Brain microvascular endothelial cell (primary cell): ENCODE data around the gene POLE.

Experiments used
- DNase-seq: peaks from one replicate; pipeline ENCODE4 v3.0.0-alpha.2; 2020
- H3K27ac ChIP-seq: fragments of 250-450 bp; sonication (Bioruptor Pico); 2 replicates; pipeline ENCODE4 v1.5.1; 2020; ENCODE audit warnings: mild to moderate bottlenecking, moderate library complexity
- H3K27me3 ChIP-seq: fragments of 250-450 bp; sonication (Bioruptor Pico); replicated peaks from 2 replicates; pipeline ENCODE4 v1.5.1; 2020; ENCODE audit warnings: mild to moderate bottlenecking
- H3K36me3 ChIP-seq: fragments of 250-450 bp; sonication (Bioruptor Pico); replicated peaks from 2 replicates; pipeline ENCODE4 v1.5.1; 2020; ENCODE audit warnings: mild to moderate bottlenecking
- H3K4me3 ChIP-seq: 2 replicates; pipeline ENCODE4 v1.5.1; 2011; ENCODE audit warnings: low read depth, mild to moderate bottlenecking, control low read depth, low read length, moderate library complexity
- in situ Hi-C: cut with HindIII; loops from 2 replicates; pipeline ENCODE4 v1.10.0; 2017; ENCODE audit warnings: low sequenced_read_pairs, low pct_ligation_motif_present
- TF ChIP-seq, protein P1 (sequence below): IDR thresholded peaks from 2 replicates; pipeline ENCODE4 v1.5.1; 2011; ENCODE audit warnings: low read depth, mild to moderate bottlenecking, moderate library complexity, low read length, control low read depth, inconsistent platforms; ENCODE audit errors: missing control alignments

POLE gene

DNA sequence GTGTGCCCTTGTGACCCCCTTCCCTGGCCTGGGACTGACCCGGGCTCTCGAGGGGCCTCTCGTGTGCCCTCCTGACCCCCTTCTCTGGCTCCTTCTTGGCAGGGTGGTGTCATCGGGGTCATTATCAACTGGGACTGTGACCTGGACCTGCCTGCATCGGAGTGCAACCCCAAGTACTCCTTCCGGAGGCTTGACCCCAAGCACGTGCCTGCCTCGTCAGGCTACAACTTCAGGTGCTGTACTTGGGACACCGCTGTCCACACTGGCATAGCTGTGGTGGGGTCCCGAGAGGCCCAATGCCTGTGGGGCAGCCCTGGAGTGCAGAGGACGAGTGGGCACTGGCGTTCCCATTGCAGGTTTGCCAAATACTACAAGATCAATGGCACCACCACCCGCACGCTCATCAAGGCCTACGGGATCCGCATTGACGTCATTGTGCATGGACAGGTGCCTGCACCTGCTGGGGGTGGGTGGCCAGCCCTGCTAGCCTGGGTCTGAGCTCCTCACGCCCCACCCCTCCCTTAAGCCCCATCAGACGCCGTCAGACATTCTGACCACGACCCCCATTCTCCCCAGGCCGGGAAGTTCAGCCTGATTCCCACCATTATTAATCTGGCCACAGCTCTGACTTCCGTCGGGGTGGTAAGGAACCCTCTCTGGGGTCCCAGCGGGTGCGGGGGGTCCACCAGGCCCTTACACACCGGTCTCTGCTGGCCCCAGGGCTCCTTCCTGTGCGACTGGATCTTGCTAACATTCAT is 66.1 kb downstream of the POLE start:
- TF ChIP-seq, protein P1, sequence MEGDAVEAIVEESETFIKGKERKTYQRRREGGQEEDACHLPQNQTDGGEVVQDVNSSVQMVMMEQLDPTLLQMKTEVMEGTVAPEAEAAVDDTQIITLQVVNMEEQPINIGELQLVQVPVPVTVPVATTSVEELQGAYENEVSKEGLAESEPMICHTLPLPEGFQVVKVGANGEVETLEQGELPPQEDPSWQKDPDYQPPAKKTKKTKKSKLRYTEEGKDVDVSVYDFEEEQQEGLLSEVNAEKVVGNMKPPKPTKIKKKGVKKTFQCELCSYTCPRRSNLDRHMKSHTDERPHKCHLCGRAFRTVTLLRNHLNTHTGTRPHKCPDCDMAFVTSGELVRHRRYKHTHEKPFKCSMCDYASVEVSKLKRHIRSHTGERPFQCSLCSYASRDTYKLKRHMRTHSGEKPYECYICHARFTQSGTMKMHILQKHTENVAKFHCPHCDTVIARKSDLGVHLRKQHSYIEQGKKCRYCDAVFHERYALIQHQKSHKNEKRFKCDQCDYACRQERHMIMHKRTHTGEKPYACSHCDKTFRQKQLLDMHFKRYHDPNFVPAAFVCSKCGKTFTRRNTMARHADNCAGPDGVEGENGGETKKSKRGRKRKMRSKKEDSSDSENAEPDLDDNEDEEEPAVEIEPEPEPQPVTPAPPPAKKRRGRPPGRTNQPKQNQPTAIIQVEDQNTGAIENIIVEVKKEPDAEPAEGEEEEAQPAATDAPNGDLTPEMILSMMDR = no peak
- Histone ChIP-seq H3K27ac (no peak overlapping the region), H3K4me3 (no peak overlapping the region), H3K36me3 (no peaks in the 10 kb centered on the region), H3K27me3 (peaks cover 32% of the 10 kb centered on the region)
- in situ Hi-C loops = no loop called here
- no peak for DNase-seq

DNA sequence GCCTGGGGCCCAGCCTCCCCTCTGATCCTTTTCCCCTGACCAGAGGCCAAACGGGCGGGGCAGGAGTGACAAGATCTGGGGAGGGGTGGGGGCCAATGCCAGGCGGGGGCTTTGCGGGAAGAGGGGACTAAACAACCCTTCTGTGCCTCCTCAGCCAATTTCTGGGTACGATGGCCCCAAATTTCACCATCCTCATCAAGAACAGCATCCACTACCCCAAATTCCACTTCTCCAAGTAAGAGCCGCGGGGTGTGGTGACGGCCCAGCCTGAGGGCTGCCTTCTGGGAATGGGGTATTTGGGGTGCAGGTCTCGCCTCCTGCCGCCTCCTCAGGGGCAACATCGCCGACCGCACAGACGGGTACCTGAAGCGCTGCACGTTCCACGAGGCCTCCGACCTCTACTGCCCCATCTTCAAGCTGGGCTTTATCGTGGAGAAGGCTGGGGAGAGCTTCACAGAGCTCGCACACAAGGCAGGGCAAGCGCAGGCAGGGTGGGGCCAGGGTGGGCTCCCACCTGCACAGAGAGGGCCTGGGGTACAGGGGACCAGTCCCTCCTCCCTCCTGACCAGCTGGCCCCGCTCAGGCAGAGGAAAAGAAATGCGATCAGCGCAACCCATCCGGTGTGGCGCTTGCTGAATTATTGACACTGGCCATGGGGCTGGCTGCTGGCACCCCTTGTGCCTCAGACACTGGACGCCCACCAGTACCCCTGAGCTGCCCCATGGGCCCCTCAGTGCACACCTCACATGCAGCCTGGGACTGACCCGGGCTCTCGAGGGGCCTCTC is 66.8 kb downstream of the POLE start:
- Histone ChIP-seq H3K36me3 (no peaks in the 10 kb centered on the region), H3K27ac (no peak overlapping the region), H3K4me3 (no peak overlapping the region), H3K27me3 (peaks cover 40% of the 10 kb centered on the region)
- DNase-seq = no peak
- in situ Hi-C loops = no loop called here
- TF ChIP-seq, protein P1 = no peak

DNA sequence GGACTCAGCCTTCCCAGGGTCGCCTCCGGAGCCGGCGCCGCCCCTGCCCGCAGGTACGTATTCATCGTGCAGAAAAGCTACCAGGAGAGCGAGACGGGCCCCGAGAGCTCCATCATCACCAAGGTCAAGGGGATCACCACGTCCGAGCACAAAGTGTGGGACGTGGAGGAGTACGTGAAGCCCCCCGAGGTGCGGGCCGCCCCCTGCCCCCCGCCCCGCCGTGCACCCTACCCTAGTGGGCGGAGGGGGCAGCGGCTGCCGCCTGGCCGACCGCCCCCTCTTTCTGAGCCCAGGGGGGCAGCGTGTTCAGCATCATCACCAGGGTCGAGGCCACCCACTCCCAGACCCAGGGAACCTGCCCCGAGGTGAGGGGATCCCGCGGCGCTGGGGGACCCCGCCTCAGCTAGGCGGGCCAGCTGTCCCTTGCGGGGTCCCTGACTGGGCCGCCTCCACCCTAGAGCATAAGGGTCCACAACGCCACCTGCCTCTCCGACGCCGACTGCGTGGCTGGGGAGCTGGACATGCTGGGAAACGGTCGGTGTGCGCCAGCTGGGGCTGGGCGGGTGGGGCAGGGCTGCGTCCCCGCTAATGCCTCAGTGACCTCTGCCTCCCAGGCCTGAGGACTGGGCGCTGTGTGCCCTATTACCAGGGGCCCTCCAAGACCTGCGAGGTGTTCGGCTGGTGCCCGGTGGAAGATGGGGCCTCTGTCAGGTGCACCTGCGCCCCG is 67.6 kb downstream of the POLE start:
- H3K4me3 ChIP-seq = no peak overlapping the region
- no peak overlapping the region for H3K27ac ChIP-seq
- H3K36me3 ChIP-seq = no peaks in the 10 kb centered on the region
- peaks cover 42% of the 10 kb centered on the region for H3K27me3 ChIP-seq
- in situ Hi-C loops = no loop called here
- TF ChIP-seq, protein P1 = no peak
- DNase-seq = no peak

DNA sequence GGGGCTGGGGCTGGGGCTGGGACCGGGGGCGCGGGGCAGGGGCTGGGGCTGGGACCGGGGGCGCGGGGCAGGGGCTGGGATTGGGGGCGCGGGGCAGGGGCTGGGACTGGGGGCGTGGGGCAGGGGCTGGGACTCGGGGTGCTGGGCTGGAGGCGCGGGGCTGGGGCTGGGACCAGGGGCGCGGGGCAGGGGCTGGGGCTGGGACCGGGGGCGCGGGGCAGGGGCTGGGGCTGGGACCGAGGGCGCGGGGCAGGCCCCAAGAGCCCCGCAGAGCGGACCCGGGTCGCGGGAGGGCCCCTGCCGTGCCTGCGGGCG is 68.1 kb downstream of the POLE start:
- in situ Hi-C loops = no loop called here
- no peaks in the 10 kb centered on the region for H3K36me3 ChIP-seq
- peaks cover 42% of the 10 kb centered on the region for H3K27me3 ChIP-seq

DNA sequence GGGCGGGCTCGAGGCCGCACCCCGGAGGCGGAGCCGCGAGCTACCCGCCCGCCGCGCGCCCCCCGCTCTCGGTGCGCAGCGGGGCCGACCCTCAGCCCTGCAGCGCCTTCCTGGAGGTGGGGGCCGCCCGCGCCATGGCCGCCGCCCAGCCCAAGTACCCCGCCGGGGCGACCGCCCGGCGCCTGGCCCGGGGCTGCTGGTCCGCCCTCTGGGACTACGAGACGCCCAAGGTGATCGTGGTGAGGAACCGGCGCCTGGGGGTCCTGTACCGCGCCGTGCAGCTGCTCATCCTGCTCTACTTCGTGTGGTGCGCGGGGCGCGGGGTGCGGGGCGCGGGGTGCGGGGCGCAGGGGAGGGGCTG is 68.5 kb downstream of the POLE start, which contains the start of gene P2RX2:
Gene P2RX2, plus strand, starts transcription at position 94 of the 361 bp plus-strand sequence. Its CDS starts 41 bp downstream, at position 135.
- in situ Hi-C loops = no loop called here
- Histone ChIP-seq H3K27ac (no peak within 1 kb of the TSS), H3K27me3 (peaks cover 42% of the 10 kb centered on the region), H3K36me3 (no peaks in the 10 kb centered on the region), H3K4me3 (no peak within 1 kb of the TSS)
- TF ChIP-seq, protein P1 = no peak
- DNase-seq = no peak

More for the DNA sequence above, 68.1 kb downstream of the POLE start:
- TF ChIP-seq, protein P1 = no peak
- Histone ChIP-seq H3K4me3 (no peak overlapping the region), H3K27ac (no peak overlapping the region)
- no peak for DNase-seq
